ENCODE measurements around the gene C9orf78. TPM values are rescaled to one million over a fixed set of nuclear protein-coding genes. Genes with fewer than 3 reads are reported as not detected.

The C9orf78 gene
- total RNA-seq, 1 donor from 2014 or later = 38.9 TPM

- H3K27ac Mint-ChIP-seq (ENCODE audit: unreplicated experiment) = no peak overlapping the region
- no peak for DNase-seq (ENCODE audit: extremely low spot score, unreplicated experiment)
Measured at GRCh38 chr9:129848712-129849441, 13.8 kb upstream of the C9orf78 start.

GRCh38 chr9:129845373-129845772, 10.3 kb upstream of the C9orf78 start:
- Mint-ChIP-seq H3K4me1 (ENCODE audit: unreplicated experiment) (peaks cover 5% of the 10 kb centered on the region), H3K4me3 (ENCODE audit: unreplicated experiment) (no peak overlapping the region), H3K36me3 (ENCODE audit: unreplicated experiment) (peaks cover 5% of the 10 kb centered on the region), H3K27me3 (ENCODE audit: unreplicated experiment) (no peaks in the 10 kb centered on the region), H3K27ac (ENCODE audit: unreplicated experiment) (no peak overlapping the region), H3K9me3 (ENCODE audit: unreplicated experiment) (no peaks in the 10 kb centered on the region)
- DNase-seq (ENCODE audit: extremely low spot score, unreplicated experiment) = no peak
- TF ChIP-seq, protein P1, sequence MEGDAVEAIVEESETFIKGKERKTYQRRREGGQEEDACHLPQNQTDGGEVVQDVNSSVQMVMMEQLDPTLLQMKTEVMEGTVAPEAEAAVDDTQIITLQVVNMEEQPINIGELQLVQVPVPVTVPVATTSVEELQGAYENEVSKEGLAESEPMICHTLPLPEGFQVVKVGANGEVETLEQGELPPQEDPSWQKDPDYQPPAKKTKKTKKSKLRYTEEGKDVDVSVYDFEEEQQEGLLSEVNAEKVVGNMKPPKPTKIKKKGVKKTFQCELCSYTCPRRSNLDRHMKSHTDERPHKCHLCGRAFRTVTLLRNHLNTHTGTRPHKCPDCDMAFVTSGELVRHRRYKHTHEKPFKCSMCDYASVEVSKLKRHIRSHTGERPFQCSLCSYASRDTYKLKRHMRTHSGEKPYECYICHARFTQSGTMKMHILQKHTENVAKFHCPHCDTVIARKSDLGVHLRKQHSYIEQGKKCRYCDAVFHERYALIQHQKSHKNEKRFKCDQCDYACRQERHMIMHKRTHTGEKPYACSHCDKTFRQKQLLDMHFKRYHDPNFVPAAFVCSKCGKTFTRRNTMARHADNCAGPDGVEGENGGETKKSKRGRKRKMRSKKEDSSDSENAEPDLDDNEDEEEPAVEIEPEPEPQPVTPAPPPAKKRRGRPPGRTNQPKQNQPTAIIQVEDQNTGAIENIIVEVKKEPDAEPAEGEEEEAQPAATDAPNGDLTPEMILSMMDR (IDR thresholded peaks at IDR 0.05) = no peak

More at GRCh38 chr9:129848712-129849441, 13.8 kb upstream of the C9orf78 start:
- Mint-ChIP-seq H3K36me3 (ENCODE audit: unreplicated experiment) (peaks cover 25% of the 10 kb centered on the region), H3K4me3 (ENCODE audit: unreplicated experiment) (no peak overlapping the region), H3K27me3 (ENCODE audit: unreplicated experiment) (no peaks in the 10 kb centered on the region), H3K9me3 (ENCODE audit: unreplicated experiment) (no peaks in the 10 kb centered on the region), H3K4me1 (ENCODE audit: unreplicated experiment) (peaks cover 6% of the 10 kb centered on the region)
- TF ChIP-seq, protein P1 (IDR thresholded peaks at IDR 0.05) = no peak

DNA sequence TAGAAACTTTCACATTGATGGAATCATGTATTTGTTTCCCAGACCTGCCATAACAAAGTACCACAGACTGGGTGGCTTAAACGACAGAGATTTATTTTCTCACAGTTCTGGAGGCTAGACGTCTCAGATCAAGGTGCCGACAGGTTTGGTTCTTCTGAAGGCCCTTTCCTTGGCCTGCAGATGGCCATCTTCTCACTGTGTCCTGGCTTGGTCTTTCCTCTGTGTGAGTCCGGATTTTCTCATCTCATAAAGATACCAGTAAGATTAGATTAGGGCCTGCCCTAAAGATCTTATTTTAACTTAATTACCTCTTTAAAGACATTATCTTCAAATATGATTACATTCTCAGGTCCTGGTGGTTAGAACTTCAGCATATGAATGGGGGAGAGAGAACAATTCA, 6.0 kb upstream of the C9orf78 start:
- Mint-ChIP-seq H3K4me1 (ENCODE audit: unreplicated experiment) (peaks cover 27% of the 10 kb centered on the region), H3K36me3 (ENCODE audit: unreplicated experiment) (peaks cover 3% of the 10 kb centered on the region), H3K4me3 (ENCODE audit: unreplicated experiment) (no peak overlapping the region), H3K27ac (ENCODE audit: unreplicated experiment) (no peak overlapping the region), H3K9me3 (ENCODE audit: unreplicated experiment) (no peaks in the 10 kb centered on the region), H3K27me3 (ENCODE audit: unreplicated experiment) (no peaks in the 10 kb centered on the region)
- no peak for DNase-seq (ENCODE audit: extremely low spot score, unreplicated experiment)
- TF ChIP-seq, protein P1 (IDR thresholded peaks at IDR 0.05) = no peak

- peaks cover 3% of the 10 kb centered on the region for H3K36me3 Mint-ChIP-seq (ENCODE audit: unreplicated experiment)
Measured at GRCh38 chr9:129840034-129840433, 5.0 kb upstream of the C9orf78 start.

More at GRCh38 chr9:129840034-129840433, 5.0 kb upstream of the C9orf78 start:
- Mint-ChIP-seq H3K27ac (ENCODE audit: unreplicated experiment) (no peak overlapping the region), H3K27me3 (ENCODE audit: unreplicated experiment) (no peaks in the 10 kb centered on the region), H3K4me3 (ENCODE audit: unreplicated experiment) (no peak overlapping the region), H3K9me3 (ENCODE audit: unreplicated experiment) (no peaks in the 10 kb centered on the region), H3K4me1 (ENCODE audit: unreplicated experiment) (peaks cover 32% of the 10 kb centered on the region)
- no peak for DNase-seq (ENCODE audit: extremely low spot score, unreplicated experiment)
- TF ChIP-seq, protein P1 (IDR thresholded peaks at IDR 0.05) = no peak

Data from osteocyte (in vitro differentiated cells).